ENCODE data around the gene TFF3. TPM values are rescaled to one million over a fixed set of nuclear protein-coding genes. Genes with fewer than 3 reads are reported as not detected.

Gene TFF3
- total RNA-seq, 2 experiments from 2014 or later, result not detected

GRCh38 chr21:42307106-42307505 lies 8.1 kb downstream of the TFF3 start:
- ChIA-PET POLR2A (no interaction called here), CTCF (no interaction called here)
- H3K27ac Mint-ChIP-seq, result no peak overlapping the region
- no peak for DNase-seq
- peaks cover 5% of the 10 kb centered on the region for H3K27me3 Mint-ChIP-seq
- peaks cover 3% of the 10 kb centered on the region for H3K4me1 Mint-ChIP-seq (ENCODE audit: low read depth)
- intact Hi-C loops (cut with micrococcal nuclease), result loop anchor here (10.0 kb wide), 1 partner anchor 78 kb away; no protein-coding TSS in a partner anchor
- no peak overlapping the region for H3K4me3 Mint-ChIP-seq
- H3K36me3 Mint-ChIP-seq, result no peaks in the 10 kb centered on the region
- H3K9me3 Mint-ChIP-seq, result no peaks in the 10 kb centered on the region

- ChIA-PET POLR2A (no interaction called here), CTCF (no interaction called here)
- H3K4me1 Mint-ChIP-seq (ENCODE audit: low read depth), result peaks cover 3% of the 10 kb centered on the region
- H3K4me3 Mint-ChIP-seq, result no peak overlapping the region
- H3K36me3 Mint-ChIP-seq, result no peaks in the 10 kb centered on the region
- DNase-seq, result no peak
- H3K27me3 Mint-ChIP-seq, result peaks cover 5% of the 10 kb centered on the region
- no peak overlapping the region for H3K27ac Mint-ChIP-seq
- no peaks in the 10 kb centered on the region for H3K9me3 Mint-ChIP-seq
- intact Hi-C loops (cut with micrococcal nuclease), result loop anchor here (10.0 kb wide), 1 partner anchor 78 kb away; no protein-coding TSS in a partner anchor
These were observed 8.7 kb downstream of the TFF3 start for GRCh38 chr21:42306366-42307035.

GRCh38 chr21:42305707-42306147 lies 9.5 kb downstream of the TFF3 start:
- ChIA-PET CTCF (no interaction called here), POLR2A (no interaction called here)
- Mint-ChIP-seq H3K9me3 (no peaks in the 10 kb centered on the region), H3K27me3 (peaks cover 5% of the 10 kb centered on the region), H3K4me1 (ENCODE audit: low read depth) (peaks cover 3% of the 10 kb centered on the region), H3K4me3 (no peak overlapping the region), H3K27ac (no peak overlapping the region), H3K36me3 (no peaks in the 10 kb centered on the region)
- DNase-seq, result no peak
- intact Hi-C loops (cut with micrococcal nuclease), result loop anchor here (10.0 kb wide), 1 partner anchor 79 kb away; no protein-coding TSS in a partner anchor

DNA sequence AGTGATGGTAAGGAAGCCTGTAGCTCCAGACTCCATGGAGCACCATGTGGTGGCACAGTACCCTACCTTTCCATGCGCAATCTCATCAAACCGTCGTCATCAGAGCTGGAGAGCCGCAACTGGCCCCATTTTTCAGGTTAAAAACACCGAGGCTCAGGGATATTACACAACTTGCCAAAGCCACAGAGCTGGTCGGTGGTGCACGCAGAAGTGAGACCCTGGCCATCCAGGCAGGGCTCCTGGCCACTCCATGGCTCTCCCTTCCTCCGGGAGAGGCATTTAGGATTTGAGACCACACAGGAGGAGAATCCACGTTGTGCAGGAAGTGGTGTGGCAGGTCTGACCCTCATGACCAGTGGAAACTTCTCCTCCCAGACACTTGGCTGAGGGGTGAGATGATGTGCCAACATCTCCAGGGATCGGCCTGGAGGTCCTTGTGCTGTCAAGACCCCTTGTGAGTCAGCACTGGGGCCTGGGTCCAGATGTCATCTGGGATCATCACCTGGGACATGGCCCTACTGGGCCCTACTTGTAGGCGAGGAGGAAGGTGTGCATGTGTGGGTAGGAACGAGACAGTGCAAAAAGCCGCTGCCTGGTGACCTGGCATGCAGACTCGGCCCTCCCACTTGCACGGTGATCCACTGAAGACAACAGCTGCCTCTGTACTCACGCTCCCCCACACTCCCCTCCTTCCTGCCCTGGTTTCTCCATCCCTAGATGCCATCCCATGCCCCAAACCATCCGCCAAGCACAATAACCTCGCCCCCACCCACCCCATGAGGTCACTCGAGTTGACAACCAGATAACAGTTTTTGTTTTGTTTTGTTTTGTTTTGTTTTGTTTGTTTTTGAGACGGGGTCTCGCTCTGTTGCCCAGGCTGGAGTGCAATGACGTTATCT lies 10.4 kb downstream of the TFF3 start:
- CTCF ChIA-PET, result no interaction called here
- no peak overlapping the region for H3K27ac Mint-ChIP-seq
- H3K9me3 Mint-ChIP-seq, result no peaks in the 10 kb centered on the region
- peaks cover 7% of the 10 kb centered on the region for H3K4me1 Mint-ChIP-seq (ENCODE audit: low read depth)
- H3K27me3 Mint-ChIP-seq, result peaks cover 5% of the 10 kb centered on the region
- intact Hi-C loops (cut with micrococcal nuclease), result loop anchor here (10.0 kb wide), 1 partner anchor 80 kb away; no protein-coding TSS in a partner anchor
- DNase-seq, result no peak
- no peak overlapping the region for H3K4me3 Mint-ChIP-seq
- POLR2A ChIA-PET, result no interaction called here
- H3K36me3 Mint-ChIP-seq, result no peaks in the 10 kb centered on the region

- DNase-seq, result no peak
- H3K9me3 Mint-ChIP-seq, result no peaks in the 10 kb centered on the region
- H3K27ac Mint-ChIP-seq, result no peak overlapping the region
- H3K4me1 Mint-ChIP-seq (ENCODE audit: low read depth), result peaks cover 11% of the 10 kb centered on the region
- no peaks in the 10 kb centered on the region for H3K36me3 Mint-ChIP-seq
- CTCF ChIA-PET, result no interaction called here
- H3K4me3 Mint-ChIP-seq, result no peak overlapping the region
- POLR2A ChIA-PET, result no interaction called here
- peaks cover 5% of the 10 kb centered on the region for H3K27me3 Mint-ChIP-seq
- intact Hi-C loops (cut with micrococcal nuclease), result loop anchor here (10.0 kb wide), 1 partner anchor 81 kb away; no protein-coding TSS in a partner anchor
These were observed 11.8 kb downstream of the TFF3 start for GRCh38 chr21:42303443-42303842.

DNA sequence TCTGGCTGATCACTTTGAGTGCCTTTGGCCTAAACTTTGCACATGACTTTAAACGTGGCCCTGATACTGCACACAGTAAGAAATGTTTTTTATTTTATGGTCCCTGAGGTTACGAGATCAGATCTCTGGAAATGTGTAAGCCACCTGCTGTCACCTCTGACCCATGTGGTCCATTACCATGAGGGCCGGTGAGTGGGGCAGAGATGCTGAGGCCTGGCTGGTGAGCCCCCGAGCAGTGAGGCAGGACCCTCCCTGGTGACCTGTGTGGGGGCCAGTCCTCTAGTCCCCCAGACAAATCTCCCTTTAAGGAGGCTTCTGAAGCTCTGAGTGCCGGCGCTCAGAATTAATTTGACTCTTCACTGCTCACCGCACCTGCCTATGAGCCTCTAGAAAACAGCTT lies 12.4 kb downstream of the TFF3 start:
- no peak for DNase-seq
- Mint-ChIP-seq H3K4me3 (no peak overlapping the region), H3K36me3 (no peaks in the 10 kb centered on the region), H3K4me1 (ENCODE audit: low read depth) (peaks cover 11% of the 10 kb centered on the region), H3K27ac (no peak overlapping the region), H3K9me3 (no peaks in the 10 kb centered on the region), H3K27me3 (peaks cover 5% of the 10 kb centered on the region)
- CTCF ChIA-PET, result no interaction called here
- POLR2A ChIA-PET, result no interaction called here
- intact Hi-C loops (cut with micrococcal nuclease), result loop anchor here (10.0 kb wide), 1 partner anchor 82 kb away; no protein-coding TSS in a partner anchor

DNA sequence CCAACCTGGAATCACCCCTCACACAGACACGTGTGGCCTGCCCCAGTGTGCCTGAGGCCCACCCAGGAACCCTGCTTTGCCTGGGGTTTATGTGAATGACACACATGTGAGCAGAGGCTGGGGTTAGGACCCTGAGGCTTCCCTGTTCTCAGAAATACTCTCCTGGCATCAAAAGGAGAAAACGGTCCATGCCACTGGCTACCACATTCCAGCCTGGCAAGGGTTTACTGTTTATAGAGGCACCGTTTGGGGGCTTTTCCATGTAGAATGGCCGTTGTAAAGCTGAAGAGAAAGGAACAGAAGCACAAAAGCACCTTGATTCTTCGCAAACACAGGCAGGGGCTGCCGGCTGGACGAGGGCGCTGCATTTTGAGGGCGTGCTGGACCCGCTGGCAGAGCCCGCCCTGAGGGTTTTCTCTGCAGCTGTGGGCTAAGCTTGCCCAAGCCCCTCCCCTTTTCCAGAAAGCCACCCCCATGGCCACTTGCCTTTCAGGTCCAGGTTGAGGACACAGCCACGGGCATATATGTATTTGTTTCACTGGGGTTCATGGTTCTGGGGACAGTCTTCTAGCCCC lies 13.0 kb downstream of the TFF3 start:
- Mint-ChIP-seq H3K36me3 (no peaks in the 10 kb centered on the region), H3K4me3 (no peak overlapping the region), H3K9me3 (no peaks in the 10 kb centered on the region), H3K27me3 (no peaks in the 10 kb centered on the region), H3K27ac (no peak overlapping the region), H3K4me1 (ENCODE audit: low read depth) (peaks cover 11% of the 10 kb centered on the region)
- POLR2A ChIA-PET, result no interaction called here
- CTCF ChIA-PET, result interaction anchor here (2.1 kb wide), 1 partner anchor 8 kb away, joined by 7 read pairs; no protein-coding TSS in a partner anchor
- DNase-seq, result no peak
- intact Hi-C loops (cut with micrococcal nuclease), result loop anchor here (10.0 kb wide), 1 partner anchor 83 kb away; no protein-coding TSS in a partner anchor

GRCh38 chr21:42301371-42302075 lies 13.7 kb downstream of the TFF3 start:
- POLR2A ChIA-PET, result no interaction called here
- H3K4me1 Mint-ChIP-seq (ENCODE audit: low read depth), result peaks cover 11% of the 10 kb centered on the region
- no peaks in the 10 kb centered on the region for H3K9me3 Mint-ChIP-seq
- H3K27ac Mint-ChIP-seq, result no peak overlapping the region
- H3K4me3 Mint-ChIP-seq, result no peak overlapping the region
- H3K27me3 Mint-ChIP-seq, result no peaks in the 10 kb centered on the region
- H3K36me3 Mint-ChIP-seq, result no peaks in the 10 kb centered on the region
- intact Hi-C loops (cut with micrococcal nuclease), result loop anchor here (10.0 kb wide), 1 partner anchor 83 kb away; no protein-coding TSS in a partner anchor
- CTCF ChIA-PET, result interaction anchor here (0.8 to 2.1 kb wide), 3 partner anchors 9 to 137 kb away, joined by 3 to 7 read pairs (median 4); no protein-coding TSS in a partner anchor
- DNase-seq, result no peak

DNA sequence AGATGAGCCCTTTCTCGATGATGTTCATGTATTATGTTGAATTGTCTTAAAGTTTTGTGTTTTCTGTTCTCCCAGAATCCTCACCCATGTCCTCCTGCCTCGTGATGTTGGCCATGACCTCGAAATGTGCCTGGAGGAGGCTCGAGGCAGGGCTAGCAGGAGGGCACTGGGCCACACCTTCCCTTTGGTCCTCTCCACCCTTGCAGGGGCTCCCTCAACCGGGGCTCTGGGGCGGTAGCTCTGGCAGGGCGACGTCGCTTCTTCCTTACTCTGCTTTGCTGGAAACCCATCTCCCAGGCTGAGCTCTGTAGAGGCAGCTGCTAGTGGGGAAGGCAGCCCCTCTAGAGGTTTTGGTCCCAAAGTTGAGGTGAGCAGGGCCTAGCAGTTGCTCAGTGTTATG lies 14.3 kb downstream of the TFF3 start:
- H3K27me3 Mint-ChIP-seq, result no peaks in the 10 kb centered on the region
- H3K4me1 Mint-ChIP-seq (ENCODE audit: low read depth), result peaks cover 11% of the 10 kb centered on the region
- ChIA-PET CTCF (interaction anchor here (0.8 to 2.1 kb wide), 3 partner anchors 10 to 137 kb away, joined by 3 to 7 read pairs (median 4); no protein-coding TSS in a partner anchor), POLR2A (no interaction called here)
- no peak overlapping the region for H3K27ac Mint-ChIP-seq
- intact Hi-C loops (cut with micrococcal nuclease), result loop anchor here (10.0 kb wide), 1 partner anchor 84 kb away; no protein-coding TSS in a partner anchor
- no peaks in the 10 kb centered on the region for H3K9me3 Mint-ChIP-seq
- no peaks in the 10 kb centered on the region for H3K36me3 Mint-ChIP-seq
- DNase-seq, result no peak
- no peak overlapping the region for H3K4me3 Mint-ChIP-seq

DNA sequence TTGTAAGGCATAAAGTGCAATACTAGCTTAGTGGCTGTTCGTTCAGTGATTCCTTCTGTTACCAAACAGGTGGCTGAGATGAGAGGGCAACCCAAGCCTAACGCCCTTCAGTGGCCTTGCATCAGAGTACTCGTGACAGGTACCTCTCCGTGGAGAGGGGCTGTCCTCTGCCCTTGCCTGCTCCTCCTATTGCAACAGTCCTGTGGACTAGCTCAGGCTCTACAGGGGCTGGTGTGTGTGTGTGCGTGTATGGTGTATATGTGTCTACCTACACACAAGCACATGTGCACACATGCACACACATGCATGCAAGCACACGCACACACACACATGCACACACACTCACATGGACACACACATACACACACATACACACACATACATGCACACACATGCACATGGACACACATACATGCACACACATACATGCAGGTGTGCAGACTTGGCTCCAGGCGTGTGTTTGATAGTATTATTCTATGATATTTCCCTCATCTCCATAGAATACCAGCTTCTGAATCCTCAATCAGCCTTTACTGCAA lies 15.1 kb downstream of the TFF3 start:
- no peak for DNase-seq
- H3K36me3 Mint-ChIP-seq, result peaks cover 8% of the 10 kb centered on the region
- intact Hi-C loops (cut with micrococcal nuclease), result loop anchor here (10.0 kb wide), 1 partner anchor 85 kb away; no protein-coding TSS in a partner anchor
- H3K9me3 Mint-ChIP-seq, result no peaks in the 10 kb centered on the region
- POLR2A ChIA-PET, result interaction anchor here (0.6 kb wide), 1 partner anchor 15 kb away, joined by 3 read pairs; no protein-coding TSS in a partner anchor
- no peak overlapping the region for H3K4me3 Mint-ChIP-seq
- H3K4me1 Mint-ChIP-seq (ENCODE audit: low read depth), result peaks cover 11% of the 10 kb centered on the region
- H3K27me3 Mint-ChIP-seq, result no peaks in the 10 kb centered on the region
- CTCF ChIA-PET, result interaction anchor here (1.2 kb wide), 1 partner anchor 10 kb away, joined by 6 read pairs; no protein-coding TSS in a partner anchor
- no peak overlapping the region for H3K27ac Mint-ChIP-seq
